Measurements from ENCODE around the gene SIX3. TPM values are rescaled to one million over a fixed set of nuclear protein-coding genes. Genes with fewer than 3 reads are reported as not detected.
A peak's percentile ranks its signal among the peaks of the same experiment; 100 is the strongest.

Gene SIX3
- total RNA-seq, 5 donors from 2014 or later (not counting 1 experiment from before 2014, with no cell fraction given), result 0.23 TPM; not detected in 4

- no peak overlapping the region for H3K27ac ChIP-seq (ENCODE audit: low read length)
- Mint-ChIP-seq H3K27ac (no peak overlapping the region), H3K4me3 (no peak overlapping the region), H3K27me3 (peaks cover 77 to 78% of the 10 kb centered on the region in 2 donors), H3K36me3 (no peaks in the 10 kb centered on the region), H3K4me1 (peaks cover 0 to 1% (median 0%) of the 10 kb centered on the region in 3 donors), H3K9me3 (no peaks in the 10 kb centered on the region)
- no peaks in the 10 kb centered on the region for H3K4me1 ChIP-seq (ENCODE audit: control insufficient read depth in 1 of 2, extremely low read depth in 1 of 2, insufficient read depth in 2 of 2, low read length in 2 of 2)
- 80% methylated on average over 4 of the region's 6 CpGs for WGBS (ENCODE audit: insufficient coverage)
- no peaks in the 10 kb centered on the region for H3K9me3 ChIP-seq
- peaks cover 22 to 40% of the 10 kb centered on the region in 2 experiments for H3K27me3 ChIP-seq (replicated peaks in 1 of 2; ENCODE audit: control insufficient read depth in 2 of 2, extremely low read depth in 1 of 2, insufficient read depth in 2 of 2, low read length in 1 of 2)
- ChIA-PET POLR2A (interaction anchor here in 1 of 2 donors (0.6 kb wide), 1 partner anchor 21 kb away, joined by 3 read pairs; no protein-coding TSS in a partner anchor), CTCF (no interaction called here)
- H3K36me3 ChIP-seq (ENCODE audit: control insufficient read depth in 2 of 2, extremely low read depth in 1 of 2, insufficient read depth in 1 of 2, low read length in 1 of 2), result no peaks in the 10 kb centered on the region
- ATAC-seq (replicated peaks in 1 of 4), result no peak
- H3K4me3 ChIP-seq (ENCODE audit: control insufficient read depth in 1 of 2, extremely low read depth in 1 of 2, low read length in 1 of 2), result no peak overlapping the region
- DNase-seq, result no peak
Measured at GRCh38 chr2:44922776-44923175, 18.7 kb upstream of the SIX3 start.

DNA sequence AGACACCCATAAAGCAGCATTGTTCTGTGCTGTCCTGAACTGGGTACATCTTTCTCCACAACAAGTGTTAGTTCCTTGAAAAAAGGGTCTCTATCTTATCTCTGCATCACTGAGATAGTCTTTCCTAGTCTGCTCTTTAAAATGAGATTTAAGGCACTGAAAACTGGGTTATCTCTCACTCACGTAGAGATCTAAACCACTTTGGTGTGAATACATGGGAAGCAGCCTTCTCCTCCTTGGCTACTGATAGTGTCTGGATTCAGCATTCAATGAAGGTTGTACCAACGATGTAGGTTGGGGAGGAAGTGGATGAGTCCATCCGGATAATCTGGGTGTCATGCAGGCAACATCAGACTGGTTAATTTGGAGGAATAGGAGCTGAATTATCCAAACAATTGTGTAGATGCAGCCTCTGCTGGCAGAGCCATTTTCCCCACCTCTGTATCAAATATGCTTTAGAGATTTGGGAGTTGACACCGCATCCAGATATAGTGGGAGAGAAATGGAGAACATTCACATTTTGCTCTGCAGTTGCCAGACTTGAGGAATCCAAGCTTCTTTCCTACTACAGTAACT, 15.9 kb upstream of the SIX3 start:
- no peak overlapping the region for H3K4me3 ChIP-seq (ENCODE audit: control insufficient read depth in 1 of 2, extremely low read depth in 1 of 2, low read length in 1 of 2)
- POLR2A ChIA-PET, result interaction anchor here in 1 of 2 donors (0.7 kb wide), 1 partner anchor 836 kb away, joined by 12 read pairs; no protein-coding TSS in a partner anchor
- Mint-ChIP-seq H3K4me3 (no peak overlapping the region), H3K36me3 (no peaks in the 10 kb centered on the region), H3K9me3 (no peaks in the 10 kb centered on the region), H3K27me3 (peaks cover 66 to 71% of the 10 kb centered on the region in 2 donors), H3K27ac (no peak overlapping the region), H3K4me1 (peaks cover 0 to 16% (median 11%) of the 10 kb centered on the region in 3 donors)
- CTCF ChIA-PET, result no interaction called here
- ATAC-seq (replicated peaks in 1 of 4), result no peak
- no peak overlapping the region for H3K27ac ChIP-seq (ENCODE audit: low read length)
- no peak for DNase-seq
- H3K27me3 ChIP-seq (replicated peaks in 1 of 2; ENCODE audit: control insufficient read depth in 2 of 2, extremely low read depth in 1 of 2, insufficient read depth in 2 of 2, low read length in 1 of 2), result peaks cover 26 to 37% of the 10 kb centered on the region in 2 experiments
- no peaks in the 10 kb centered on the region for H3K9me3 ChIP-seq
- WGBS (ENCODE audit: insufficient coverage), result no CpG with 5 or more reads among the region's 4 CpGs
- H3K36me3 ChIP-seq (ENCODE audit: control insufficient read depth in 2 of 2, extremely low read depth in 1 of 2, insufficient read depth in 1 of 2, low read length in 1 of 2), result no peaks in the 10 kb centered on the region
- peaks cover 0 to 6% of the 10 kb centered on the region in 2 experiments for H3K4me1 ChIP-seq (ENCODE audit: control insufficient read depth in 1 of 2, extremely low read depth in 1 of 2, insufficient read depth in 2 of 2, low read length in 2 of 2)

DNA sequence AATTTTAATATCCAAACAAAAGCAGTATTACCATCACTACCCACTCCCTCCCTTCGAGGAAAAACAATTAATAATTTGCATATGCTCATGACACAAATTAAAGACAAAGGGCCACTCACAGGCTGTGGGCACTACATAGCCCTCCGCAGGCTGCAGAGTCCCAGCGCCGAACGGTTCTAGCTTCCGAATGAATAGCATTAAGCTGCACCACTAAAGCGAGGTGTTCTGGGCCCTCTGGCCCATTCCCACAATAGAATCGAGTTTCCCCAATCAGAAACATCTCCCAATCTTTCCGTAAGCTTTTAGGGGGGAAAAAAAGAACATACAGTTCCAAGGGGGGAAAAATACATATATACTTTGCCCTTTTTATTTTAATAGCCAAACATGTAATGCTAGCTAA, 14.5 kb upstream of the SIX3 start:
- H3K27me3 Mint-ChIP-seq, result peaks cover 68 to 73% of the 10 kb centered on the region in 2 donors
- peaks cover 0 to 26% (median 20%) of the 10 kb centered on the region in 3 donors for H3K4me1 Mint-ChIP-seq
- H3K36me3 ChIP-seq (ENCODE audit: control insufficient read depth in 2 of 2, extremely low read depth in 1 of 2, insufficient read depth in 1 of 2, low read length in 1 of 2), result no peaks in the 10 kb centered on the region
- 20% methylated on average over 2 of the region's 9 CpGs for WGBS (ENCODE audit: insufficient coverage)
- no peak for ATAC-seq (replicated peaks in 1 of 4)
- peaks cover 0 to 6% of the 10 kb centered on the region in 2 experiments for H3K4me1 ChIP-seq (ENCODE audit: control insufficient read depth in 1 of 2, extremely low read depth in 1 of 2, insufficient read depth in 2 of 2, low read length in 2 of 2)
- H3K27me3 ChIP-seq (replicated peaks in 1 of 2; ENCODE audit: control insufficient read depth in 2 of 2, extremely low read depth in 1 of 2, insufficient read depth in 2 of 2, low read length in 1 of 2), result peaks cover 22 to 37% of the 10 kb centered on the region in 2 experiments
- H3K27ac ChIP-seq (ENCODE audit: low read length), result no peak overlapping the region
- no peaks in the 10 kb centered on the region for H3K9me3 ChIP-seq
- POLR2A ChIA-PET, result interaction anchor here in 1 of 2 donors (0.5 kb wide), 1 partner anchor 918 kb away, joined by 4 read pairs; no protein-coding TSS in a partner anchor
- no peak overlapping the region for H3K4me3 ChIP-seq (ENCODE audit: control insufficient read depth in 1 of 2, extremely low read depth in 1 of 2, low read length in 1 of 2)
- CTCF ChIA-PET, result no interaction called here
- no peak overlapping the region for H3K27ac Mint-ChIP-seq
- no peaks in the 10 kb centered on the region for H3K9me3 Mint-ChIP-seq
- H3K4me3 Mint-ChIP-seq, result no peak overlapping the region
- peak in 1 of 35 experiments; percentile 3 for DNase-seq
- no peaks in the 10 kb centered on the region for H3K36me3 Mint-ChIP-seq

DNA sequence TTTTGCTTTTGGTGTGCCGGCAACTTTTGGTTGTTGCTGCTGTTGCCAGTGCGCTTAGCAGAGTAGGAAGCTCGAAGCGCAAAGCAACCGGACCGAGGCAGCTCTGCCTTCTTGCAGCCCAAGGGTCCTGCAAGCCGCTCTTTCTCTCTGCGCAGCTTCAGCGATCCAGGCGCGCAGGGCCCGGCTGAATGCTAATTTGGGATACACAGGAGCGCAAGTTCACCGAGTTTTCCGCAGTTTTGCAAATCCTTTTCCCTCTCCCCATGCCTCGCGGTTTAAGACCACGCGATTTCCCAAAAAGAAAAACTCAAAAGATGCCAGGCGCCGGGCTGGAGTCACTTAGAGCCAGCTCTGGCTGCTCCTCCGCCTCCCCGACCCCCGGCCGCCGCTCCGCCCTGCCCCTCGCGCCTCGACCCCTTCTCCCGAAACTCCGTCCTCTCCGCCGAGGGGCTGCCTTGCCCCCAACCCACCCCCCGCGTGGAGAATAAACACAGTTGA, 13.5 kb upstream of the SIX3 start:
- no peaks in the 10 kb centered on the region for H3K9me3 ChIP-seq
- no peaks in the 10 kb centered on the region for H3K36me3 ChIP-seq (ENCODE audit: control insufficient read depth in 2 of 2, extremely low read depth in 1 of 2, insufficient read depth in 1 of 2, low read length in 1 of 2)
- DNase-seq (peak in 1 of 35 experiments; percentile 4), ATAC-seq (replicated peaks in 1 of 4) (no peak)
- Mint-ChIP-seq H3K4me3 (no peak overlapping the region), H3K27me3 (peaks cover 71 to 81% of the 10 kb centered on the region in 2 donors), H3K9me3 (no peaks in the 10 kb centered on the region), H3K36me3 (no peaks in the 10 kb centered on the region), H3K4me1 (peaks cover 6 to 29% (median 20%) of the 10 kb centered on the region in 3 donors), H3K27ac (no peak overlapping the region)
- H3K27me3 ChIP-seq (replicated peaks in 1 of 2; ENCODE audit: control insufficient read depth in 2 of 2, extremely low read depth in 1 of 2, insufficient read depth in 2 of 2, low read length in 1 of 2), result peaks cover 24 to 45% of the 10 kb centered on the region in 2 experiments
- H3K4me3 ChIP-seq (ENCODE audit: control insufficient read depth in 1 of 2, extremely low read depth in 1 of 2, low read length in 1 of 2), result no peak overlapping the region
- no peak overlapping the region for H3K27ac ChIP-seq (ENCODE audit: low read length)
- ChIA-PET POLR2A (no interaction called here), CTCF (no interaction called here)
- peaks cover 0 to 6% of the 10 kb centered on the region in 2 experiments for H3K4me1 ChIP-seq (ENCODE audit: control insufficient read depth in 1 of 2, extremely low read depth in 1 of 2, insufficient read depth in 2 of 2, low read length in 2 of 2)
- 15% methylated on average over 34 of the region's 36 CpGs for WGBS (ENCODE audit: insufficient coverage)

DNA sequence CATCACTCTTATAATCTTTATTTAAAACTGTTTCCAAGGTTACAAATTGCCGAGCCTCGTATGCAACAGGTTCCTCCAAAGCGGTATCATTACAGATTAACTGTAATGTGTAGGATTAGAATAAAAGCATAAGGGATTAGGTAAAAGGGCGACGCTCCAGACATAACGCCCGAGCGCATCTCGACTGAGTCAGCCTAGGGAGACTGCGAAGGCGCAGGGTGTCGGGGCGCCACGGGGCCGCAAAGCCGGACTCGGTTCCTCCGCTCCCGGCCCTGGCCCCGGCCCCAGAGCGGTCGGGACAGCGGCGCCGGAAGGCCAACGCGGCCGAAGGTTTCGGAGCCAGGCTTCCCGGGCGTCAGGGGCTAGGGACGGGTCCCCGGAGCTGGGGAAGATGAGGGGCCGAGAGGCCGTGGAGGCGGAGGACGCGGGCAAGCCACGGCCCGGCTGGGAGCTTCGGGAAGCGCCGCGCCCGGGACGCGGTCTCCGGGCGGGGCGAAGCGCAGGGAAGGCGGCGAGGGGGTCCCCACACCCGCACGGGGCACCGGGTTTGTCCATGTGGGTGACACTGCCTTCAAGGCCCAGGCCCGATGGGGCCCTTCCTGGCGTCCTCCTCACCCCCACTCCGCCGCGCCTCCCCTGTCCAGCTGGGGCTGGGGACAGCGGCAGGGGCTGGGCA, 12.9 kb upstream of the SIX3 start:
- ATAC-seq (replicated peaks in 1 of 4) (no peak), DNase-seq (peak in 1 of 35 experiments; percentile 21)
- Mint-ChIP-seq H3K27me3 (peaks cover 71 to 81% of the 10 kb centered on the region in 2 donors), H3K9me3 (no peaks in the 10 kb centered on the region), H3K36me3 (no peaks in the 10 kb centered on the region), H3K4me1 (peaks cover 11 to 35% (median 24%) of the 10 kb centered on the region in 3 donors), H3K4me3 (no peak overlapping the region), H3K27ac (no peak overlapping the region)
- no peak overlapping the region for H3K4me3 ChIP-seq (ENCODE audit: control insufficient read depth in 1 of 2, extremely low read depth in 1 of 2, low read length in 1 of 2)
- CTCF ChIA-PET, result interaction anchor here in 1 of 2 donors (0.7 kb wide), 1 partner anchor 55 kb away, joined by 3 read pairs; no protein-coding TSS in a partner anchor
- peaks cover 0 to 8% of the 10 kb centered on the region in 2 experiments for H3K4me1 ChIP-seq (ENCODE audit: control insufficient read depth in 1 of 2, extremely low read depth in 1 of 2, insufficient read depth in 2 of 2, low read length in 2 of 2)
- H3K36me3 ChIP-seq (ENCODE audit: control insufficient read depth in 2 of 2, extremely low read depth in 1 of 2, insufficient read depth in 1 of 2, low read length in 1 of 2), result no peaks in the 10 kb centered on the region
- WGBS (ENCODE audit: insufficient coverage), result 8% methylated on average over 60 of the region's 62 CpGs
- no peak overlapping the region for H3K27ac ChIP-seq (ENCODE audit: low read length)
- H3K27me3 ChIP-seq (replicated peaks in 1 of 2; ENCODE audit: control insufficient read depth in 2 of 2, extremely low read depth in 1 of 2, insufficient read depth in 2 of 2, low read length in 1 of 2), result peaks cover 24 to 50% of the 10 kb centered on the region in 2 experiments
- H3K9me3 ChIP-seq, result no peaks in the 10 kb centered on the region
- POLR2A ChIA-PET, result no interaction called here

DNA sequence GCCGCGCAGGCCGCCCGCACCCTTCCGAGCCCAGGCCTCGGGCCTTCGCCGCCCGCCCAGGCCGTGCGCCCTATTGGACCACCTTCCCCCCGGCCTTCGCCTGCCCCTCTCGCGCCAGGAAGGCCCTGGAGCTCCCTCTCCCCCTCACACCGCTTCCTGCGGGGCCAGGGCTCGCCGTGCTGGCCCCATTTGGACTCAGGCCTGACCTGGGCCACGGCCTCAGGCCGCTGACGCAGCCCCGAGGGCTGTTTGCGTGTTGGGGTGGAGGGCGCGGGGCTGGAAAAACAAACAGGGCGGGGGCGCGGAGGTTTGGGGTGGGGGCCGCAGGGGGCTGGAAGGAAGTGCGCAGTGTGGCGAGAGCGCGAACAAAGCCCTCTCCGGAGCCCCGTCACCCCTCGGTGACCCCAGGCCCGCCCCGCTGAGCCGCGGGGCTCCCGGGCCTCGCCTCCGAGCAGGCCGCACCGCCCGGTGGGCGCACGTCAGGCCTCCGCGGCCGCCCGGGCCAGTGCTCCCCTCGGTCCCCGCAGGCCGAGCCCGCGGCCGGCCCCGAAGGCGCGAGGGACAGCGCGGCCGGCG, 12.3 kb upstream of the SIX3 start:
- 10% methylated on average over 42 of the region's 66 CpGs for WGBS (ENCODE audit: insufficient coverage)

More for the DNA sequence above, 12.3 kb upstream of the SIX3 start:
- Mint-ChIP-seq H3K27ac (no peak overlapping the region), H3K27me3 (peaks cover 69 to 80% of the 10 kb centered on the region in 2 donors), H3K4me3 (no peak overlapping the region), H3K36me3 (no peaks in the 10 kb centered on the region), H3K4me1 (peaks cover 14 to 38% (median 27%) of the 10 kb centered on the region in 3 donors), H3K9me3 (no peaks in the 10 kb centered on the region)
- POLR2A ChIA-PET, result no interaction called here
- Histone ChIP-seq H3K27ac (ENCODE audit: low read length) (no peak overlapping the region), H3K36me3 (ENCODE audit: control insufficient read depth in 2 of 2, extremely low read depth in 1 of 2, insufficient read depth in 1 of 2, low read length in 1 of 2) (no peaks in the 10 kb centered on the region), H3K4me1 (ENCODE audit: control insufficient read depth in 1 of 2, extremely low read depth in 1 of 2, insufficient read depth in 2 of 2, low read length in 2 of 2) (peaks cover 0 to 9% of the 10 kb centered on the region in 2 experiments), H3K4me3 (ENCODE audit: control insufficient read depth in 1 of 2, extremely low read depth in 1 of 2, low read length in 1 of 2) (no peak overlapping the region), H3K27me3 (replicated peaks in 1 of 2; ENCODE audit: control insufficient read depth in 2 of 2, extremely low read depth in 1 of 2, insufficient read depth in 2 of 2, low read length in 1 of 2) (peaks cover 20 to 57% of the 10 kb centered on the region in 2 experiments), H3K9me3 (no peaks in the 10 kb centered on the region)
- ATAC-seq (replicated peaks in 1 of 4) (no peak), DNase-seq (peak in 1 of 35 experiments; percentile 13)
- CTCF ChIA-PET, result interaction anchor here in 1 of 2 donors (0.7 kb wide), 1 partner anchor 55 kb away, joined by 3 read pairs; no protein-coding TSS in a partner anchor
